ENCODE results near the gene APOBEC4. TPM values are rescaled to one million over a fixed set of nuclear protein-coding genes. Genes with fewer than 3 reads are reported as not detected.

The APOBEC4 gene
- polyA plus RNA-seq, 1 of the 3 experiments (the other 2 are of a cell fraction): not detected

GRCh38 chr1:183598386-183598785, 54.7 kb downstream of the APOBEC4 start:
- Histone ChIP-seq H3K9ac (no peak overlapping the region), H3K79me2 (ENCODE audit: insufficient read depth) (no peaks in the 10 kb centered on the region), H3K4me3 (ENCODE audit: low read depth in 2 of 2, low read length in 1 of 2) (no peak overlapping the region), H3K27ac (ENCODE audit: low read depth in 2 of 2, low read length in 1 of 2) (peak overlapping the region; percentile 25 to 31; a peak in 2 of 4 replicates), H3K27me3 (ENCODE audit: insufficient read depth) (no peaks in the 10 kb centered on the region), H3K9me3 (no peaks in the 10 kb centered on the region), H4K20me1 (ENCODE audit: insufficient read depth) (no peaks in the 10 kb centered on the region), H2AFZ (ENCODE audit: low read depth) (peak overlapping the region; percentile 45), H3K4me2 (no peak overlapping the region), H3K36me3 (replicated peaks in 1 of 2; ENCODE audit: control insufficient read depth in 1 of 2, insufficient read depth in 2 of 2, low read length in 1 of 2) (no peaks in the 10 kb centered on the region), H3K9me2 (no peaks in the 10 kb centered on the region), H3K4me1 (ENCODE audit: control insufficient read depth in 1 of 2, insufficient read depth in 2 of 2, low read depth in 1 of 2, low read length in 1 of 2) (peaks cover 3 to 6% of the 10 kb centered on the region in 2 experiments; a peak in 1 of 4 replicates), H3F3A (replicated peaks; ENCODE audit: insufficient read depth) (peaks cover 9% of the 10 kb centered on the region)
- ChIA-PET CTCF (interaction anchor here (1.1 to 4.2 kb wide), 2 partner anchors 11 to 57 kb away, joined by 3 to 19 read pairs; no protein-coding TSS in a partner anchor), POLR2A (no interaction called here)
- TF ChIP-seq YY1 (IDR thresholded peaks at IDR 0.05; ENCODE audit: low read depth): no peak
- peak; percentile 6; the same call in 1 of the 2 replicates for TF ChIP-seq TCF12 (IDR thresholded peaks at IDR 0.05)
- TF ChIP-seq EP300 (IDR thresholded peaks at IDR 0.05; ENCODE audit: borderline replicate concordance in 1 of 2, low read depth in 1 of 2, low read length in 1 of 2): no peak
- 60% methylated on average over 2 of the region's 2 CpGs for WGBS (ENCODE audit: low lambda C conversion rate)
- DNase-seq: no peak

GRCh38 chr1:183597656-183598347, 55.3 kb downstream of the APOBEC4 start:
- H3K9ac ChIP-seq: no peak overlapping the region
- peak overlapping the region; percentile 45; the same call in 1 of the 2 replicates for H2AFZ ChIP-seq (ENCODE audit: low read depth)
- peaks cover 8% of the 10 kb centered on the region for H3F3A ChIP-seq (replicated peaks; ENCODE audit: insufficient read depth)
- H3K4me3 ChIP-seq (ENCODE audit: low read depth in 2 of 2, low read length in 1 of 2): no peak overlapping the region
- H3K9me3 ChIP-seq: no peaks in the 10 kb centered on the region
- no peaks in the 10 kb centered on the region for H3K79me2 ChIP-seq (ENCODE audit: insufficient read depth)
- H3K27me3 ChIP-seq (ENCODE audit: insufficient read depth): no peaks in the 10 kb centered on the region
- 81% methylated on average over 5 of the region's 5 CpGs for WGBS (ENCODE audit: low lambda C conversion rate)
- H4K20me1 ChIP-seq (ENCODE audit: insufficient read depth): no peaks in the 10 kb centered on the region
- ChIA-PET CTCF (interaction anchor here (4.2 kb wide), 1 partner anchor 11 kb away, joined by 19 read pairs; no protein-coding TSS in a partner anchor), POLR2A (no interaction called here)
- H3K4me2 ChIP-seq: no peak overlapping the region
- no peak for DNase-seq
- H3K36me3 ChIP-seq (replicated peaks in 1 of 2; ENCODE audit: control insufficient read depth in 1 of 2, insufficient read depth in 2 of 2, low read length in 1 of 2): no peaks in the 10 kb centered on the region
- H3K27ac ChIP-seq (ENCODE audit: low read depth in 2 of 2, low read length in 1 of 2): peak overlapping the region; percentile 25 to 31; a peak in 2 of 4 replicates
- H3K9me2 ChIP-seq: no peaks in the 10 kb centered on the region
- peaks cover 0 to 6% of the 10 kb centered on the region in 2 experiments; a peak in 1 of 4 replicates for H3K4me1 ChIP-seq (ENCODE audit: control insufficient read depth in 1 of 2, insufficient read depth in 2 of 2, low read depth in 1 of 2, low read length in 1 of 2)
- no peak for TF ChIP-seq ELF1 (IDR thresholded peaks at IDR 0.05)
- no peak for TF ChIP-seq RCOR1 (IDR thresholded peaks at IDR 0.05; ENCODE audit: low read length)
- TF ChIP-seq TAF1 (IDR thresholded peaks at IDR 0.05; ENCODE audit: borderline replicate concordance, low read depth, low read length): no peak
- TF ChIP-seq ZBTB33 (IDR thresholded peaks at IDR 0.05; ENCODE audit: borderline replicate concordance, low read depth): no peak
- no peak for TF ChIP-seq POLR2AphosphoS5 (IDR thresholded peaks at IDR 0.05; ENCODE audit: low read depth, low read length)
- TF ChIP-seq MEF2A (IDR thresholded peaks at IDR 0.05; ENCODE audit: borderline replicate concordance, low read depth): no peak
- no peak for TF ChIP-seq IRF3 (IDR thresholded peaks at IDR 0.05; ENCODE audit: low read depth, low read length)
- TF ChIP-seq MAX (IDR thresholded peaks at IDR 0.05; ENCODE audit: low read depth): no peak
- no peak for TF ChIP-seq CHD2 (IDR thresholded peaks at IDR 0.05; ENCODE audit: low read length, partially characterized antibody)
- no peak for TF ChIP-seq MXI1 (IDR thresholded peaks at IDR 0.05; ENCODE audit: low read depth, low read length)
- no peak for TF ChIP-seq RFX5 (IDR thresholded peaks at IDR 0.05; ENCODE audit: low read length)
- no peak for TF ChIP-seq SIN3A (IDR thresholded peaks at IDR 0.05; ENCODE audit: borderline replicate concordance, low read depth, low read length)
- no peak for TF ChIP-seq TEAD4 (IDR thresholded peaks at IDR 0.05; ENCODE audit: borderline replicate concordance, insufficient read depth)
- no peak for TF ChIP-seq GABPA (IDR thresholded peaks at IDR 0.05; ENCODE audit: low read depth)
- no peak for TF ChIP-seq USF2 (IDR thresholded peaks at IDR 0.05; ENCODE audit: borderline replicate concordance, low read depth, low read length)
- TF ChIP-seq FOXM1 (IDR thresholded peaks at IDR 0.05; ENCODE audit: low read depth): no peak
- TF ChIP-seq RAD21 (IDR thresholded peaks at IDR 0.05; ENCODE audit: low read length): no peak
- TF ChIP-seq FOXJ3 (CRISPR knock-in tag; IDR thresholded peaks at IDR 0.05): no peak

All from SK-N-SH (cell line).